ENCODE measurements around the gene LMO7. TPM values are rescaled to one million over a fixed set of nuclear protein-coding genes. Genes with fewer than 3 reads are reported as not detected.

LMO7 gene
- total RNA-seq, 2 experiments from 2014 or later: 12.2 to 15.3 TPM

DNA sequence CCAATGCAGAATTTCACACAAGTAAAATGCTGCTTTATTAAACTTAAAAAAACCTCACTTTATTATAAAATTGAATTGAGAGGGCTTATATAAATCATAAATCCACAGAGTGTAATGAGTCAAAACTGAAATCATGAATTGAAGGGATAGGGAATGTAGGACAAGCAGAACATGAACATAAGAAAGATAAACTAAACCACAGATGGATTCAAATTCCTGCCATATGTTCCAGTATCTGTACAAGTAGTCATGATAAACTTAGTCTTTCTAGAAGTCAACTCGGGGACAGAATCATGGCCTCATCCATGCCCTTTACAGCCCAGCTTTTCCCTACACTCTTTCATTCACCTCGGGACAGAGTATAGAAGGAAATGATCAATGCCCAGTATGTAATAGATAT is 16.6 kb downstream of the LMO7 start:
- TF ChIP-seq, protein P1, sequence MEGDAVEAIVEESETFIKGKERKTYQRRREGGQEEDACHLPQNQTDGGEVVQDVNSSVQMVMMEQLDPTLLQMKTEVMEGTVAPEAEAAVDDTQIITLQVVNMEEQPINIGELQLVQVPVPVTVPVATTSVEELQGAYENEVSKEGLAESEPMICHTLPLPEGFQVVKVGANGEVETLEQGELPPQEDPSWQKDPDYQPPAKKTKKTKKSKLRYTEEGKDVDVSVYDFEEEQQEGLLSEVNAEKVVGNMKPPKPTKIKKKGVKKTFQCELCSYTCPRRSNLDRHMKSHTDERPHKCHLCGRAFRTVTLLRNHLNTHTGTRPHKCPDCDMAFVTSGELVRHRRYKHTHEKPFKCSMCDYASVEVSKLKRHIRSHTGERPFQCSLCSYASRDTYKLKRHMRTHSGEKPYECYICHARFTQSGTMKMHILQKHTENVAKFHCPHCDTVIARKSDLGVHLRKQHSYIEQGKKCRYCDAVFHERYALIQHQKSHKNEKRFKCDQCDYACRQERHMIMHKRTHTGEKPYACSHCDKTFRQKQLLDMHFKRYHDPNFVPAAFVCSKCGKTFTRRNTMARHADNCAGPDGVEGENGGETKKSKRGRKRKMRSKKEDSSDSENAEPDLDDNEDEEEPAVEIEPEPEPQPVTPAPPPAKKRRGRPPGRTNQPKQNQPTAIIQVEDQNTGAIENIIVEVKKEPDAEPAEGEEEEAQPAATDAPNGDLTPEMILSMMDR (IDR thresholded peaks at IDR 0.05): no peak
- DNase-seq (no peak), ATAC-seq (no peak)
- Mint-ChIP-seq H3K27me3 (no peaks in the 10 kb centered on the region), H3K4me1 (ENCODE audit: low read depth) (no peaks in the 10 kb centered on the region), H3K36me3 (ENCODE audit: low read depth) (no peaks in the 10 kb centered on the region), H3K27ac (no peak overlapping the region), H3K4me3 (no peak overlapping the region), H3K9me3 (no peaks in the 10 kb centered on the region)
- intact Hi-C loops (cut with micrococcal nuclease): no loop called here
- CTCF ChIA-PET: interaction anchor here (1.2 kb wide), 1 partner anchor 43 kb away, joined by 5 read pairs; no protein-coding TSS in a partner anchor
- POLR2A ChIA-PET: no interaction called here

DNA sequence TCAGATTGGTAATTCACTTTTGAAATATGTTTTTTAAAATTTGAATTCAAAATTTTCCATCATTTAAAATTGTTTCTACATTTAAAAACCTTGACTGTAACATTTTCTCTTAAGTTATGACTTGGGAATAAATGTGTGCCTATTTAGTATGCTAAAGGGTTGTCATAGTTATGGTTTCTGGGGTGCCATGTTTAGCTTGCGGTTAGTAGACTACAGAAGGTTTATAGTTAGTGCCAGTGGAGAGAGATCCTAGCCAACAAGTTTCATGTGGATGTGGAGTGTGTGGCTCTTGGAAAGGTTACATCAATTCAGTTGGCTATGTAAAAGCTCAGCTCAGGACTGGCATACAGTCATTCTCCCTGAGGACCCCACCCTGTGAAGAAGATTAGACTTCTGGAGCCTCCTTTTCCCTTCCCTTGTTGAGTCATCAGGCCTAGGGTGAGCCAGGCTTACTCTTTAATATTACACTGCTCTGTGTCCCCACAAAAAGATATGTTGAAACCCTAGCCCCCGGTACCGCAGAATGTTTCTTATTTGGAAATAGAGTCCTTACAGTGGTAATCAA is 20.4 kb downstream of the LMO7 start:
- Mint-ChIP-seq H3K27ac (no peak overlapping the region), H3K4me1 (ENCODE audit: low read depth) (no peaks in the 10 kb centered on the region), H3K36me3 (ENCODE audit: low read depth) (no peaks in the 10 kb centered on the region), H3K27me3 (no peaks in the 10 kb centered on the region), H3K9me3 (no peaks in the 10 kb centered on the region), H3K4me3 (no peak overlapping the region)
- intact Hi-C loops (cut with micrococcal nuclease): no loop called here
- no peak for ATAC-seq
- ChIA-PET CTCF (interaction anchor here (0.6 kb wide), 1 partner anchor 25 kb away, joined by 3 read pairs; no protein-coding TSS in a partner anchor), POLR2A (no interaction called here)
- TF ChIP-seq, protein P1 (IDR thresholded peaks at IDR 0.05): no peak
- DNase-seq: no peak

DNA sequence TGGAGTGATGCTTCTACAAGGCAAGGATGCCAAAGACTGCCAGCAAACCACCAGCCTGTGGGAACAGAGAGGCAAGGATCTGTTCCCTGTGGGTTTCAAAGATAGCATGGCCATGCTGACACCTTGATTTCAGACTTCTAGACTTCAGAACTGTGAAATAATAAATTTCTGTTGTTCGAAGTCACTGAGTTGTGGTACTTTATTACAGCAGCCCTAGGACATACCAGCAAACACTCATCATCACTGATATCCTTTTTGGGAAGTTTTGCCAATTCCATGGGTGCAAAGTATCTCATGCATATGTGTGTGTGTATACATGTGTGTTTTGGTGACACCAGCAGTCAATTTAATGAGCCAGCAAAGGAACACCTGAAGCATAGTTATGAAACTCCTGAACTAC is 21.0 kb downstream of the LMO7 start:
- ATAC-seq (no peak), DNase-seq (no peak)
- TF ChIP-seq, protein P1 (IDR thresholded peaks at IDR 0.05): no peak
- CTCF ChIA-PET: no interaction called here
- Mint-ChIP-seq H3K27me3 (no peaks in the 10 kb centered on the region), H3K9me3 (no peaks in the 10 kb centered on the region), H3K36me3 (ENCODE audit: low read depth) (no peaks in the 10 kb centered on the region), H3K27ac (no peak overlapping the region), H3K4me1 (ENCODE audit: low read depth) (no peaks in the 10 kb centered on the region), H3K4me3 (no peak overlapping the region)
- intact Hi-C loops (cut with micrococcal nuclease): no loop called here
- POLR2A ChIA-PET: no interaction called here

DNA sequence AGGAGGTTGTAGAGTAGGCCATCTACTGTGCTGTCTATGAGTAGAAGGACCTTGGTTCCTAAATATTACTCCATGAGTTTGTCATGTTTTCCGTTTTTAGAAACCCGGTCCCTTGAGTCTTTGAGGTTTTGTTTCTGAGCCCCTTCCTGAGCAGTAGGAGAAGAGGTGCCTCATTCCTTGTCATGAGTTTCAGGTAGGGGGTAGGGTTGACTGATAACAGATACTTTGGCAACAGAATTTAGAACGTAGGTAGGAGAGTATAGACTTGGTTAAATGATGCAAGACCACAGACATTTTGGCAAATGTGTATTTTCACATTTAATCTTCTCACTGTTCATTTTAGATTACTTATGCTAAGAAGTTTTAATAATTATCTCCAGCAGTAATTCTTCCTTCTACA is 24.6 kb downstream of the LMO7 start:
- Mint-ChIP-seq H3K27me3 (no peaks in the 10 kb centered on the region), H3K4me3 (no peak overlapping the region), H3K4me1 (ENCODE audit: low read depth) (no peaks in the 10 kb centered on the region), H3K9me3 (no peaks in the 10 kb centered on the region), H3K27ac (no peak overlapping the region), H3K36me3 (ENCODE audit: low read depth) (no peaks in the 10 kb centered on the region)
- TF ChIP-seq, protein P1 (IDR thresholded peaks at IDR 0.05): no peak
- no peak for DNase-seq
- intact Hi-C loops (cut with micrococcal nuclease): no loop called here
- no peak for ATAC-seq
- CTCF ChIA-PET: no interaction called here
- POLR2A ChIA-PET: no interaction called here

DNA sequence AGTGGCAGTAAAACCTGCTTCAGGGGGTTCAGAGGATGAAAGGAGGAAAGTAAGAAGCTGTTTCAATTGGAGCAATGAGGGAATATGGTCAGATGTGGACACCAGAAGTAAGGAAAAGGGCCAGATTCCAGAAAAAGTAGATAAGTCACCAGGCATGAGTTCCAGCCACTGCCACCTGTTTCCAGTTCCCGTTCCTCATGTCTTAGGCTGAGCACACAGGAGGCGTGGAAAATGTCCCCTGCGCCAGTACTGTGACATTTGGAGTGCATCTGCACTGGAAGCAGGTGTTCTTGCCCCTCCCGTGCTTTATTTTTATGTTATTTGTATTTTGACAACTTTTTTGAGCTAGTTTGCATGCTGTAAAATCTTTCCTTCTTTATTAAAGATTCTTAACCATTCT is 25.3 kb downstream of the LMO7 start:
- ATAC-seq: no peak
- TF ChIP-seq, protein P1 (IDR thresholded peaks at IDR 0.05): no peak
- no peaks in the 10 kb centered on the region for H3K36me3 Mint-ChIP-seq (ENCODE audit: low read depth)
- ChIA-PET POLR2A (no interaction called here), CTCF (interaction anchor here (0.6 to 1.4 kb wide), 2 partner anchors 15 to 34 kb away, joined by 3 to 5 read pairs; no protein-coding TSS in a partner anchor)
- no peaks in the 10 kb centered on the region for H3K9me3 Mint-ChIP-seq
- H3K4me1 Mint-ChIP-seq (ENCODE audit: low read depth): no peaks in the 10 kb centered on the region
- no peaks in the 10 kb centered on the region for H3K27me3 Mint-ChIP-seq
- intact Hi-C loops (cut with micrococcal nuclease): no loop called here
- H3K4me3 Mint-ChIP-seq: no peak overlapping the region
- no peak overlapping the region for H3K27ac Mint-ChIP-seq
- DNase-seq: no peak

Data from activated CD8-positive, alpha-beta T cell treated with anti-CD3 and anti-CD28 coated beads for 36 hours (primary cell).